CD4-positive, alpha-beta T cell treated with Interleukin-4 for 4 hours (primary cell): ENCODE results near the gene CSTF1.

Experiments
- DNase-seq: peaks from one replicate; pipeline ENCODE4 v3.0.0-alpha.2; 2020

CSTF1 gene

GRCh38 chr20:56392132-56392880 is at the start of gene CSTF1, which contains the start of gene AURKA:
Gene CSTF1, plus strand, starts transcription at chr20:56392645. Its CDS starts 2,908 bp downstream, at chr20:56395553.
Gene AURKA, minus strand, starts transcription at chr20:56392215. Its CDS starts 4,018 bp downstream, at chr20:56388197.
- peak; percentile 100 for DNase-seq

- DNase-seq, result no peak
These were observed 49.7 kb upstream of the CSTF1 start for GRCh38 chr20:56342783-56343182.

GRCh38 chr20:56343861-56344381 is 48.5 kb upstream of the CSTF1 start:
- no peak for DNase-seq

GRCh38 chr20:56345911-56346310 is 46.5 kb upstream of the CSTF1 start:
- no peak for DNase-seq

- DNase-seq, result no peak
These were observed 44.7 kb upstream of the CSTF1 start for GRCh38 chr20:56347628-56348304.

- DNase-seq, result no peak
These were observed 44.1 kb upstream of the CSTF1 start for GRCh38 chr20:56348305-56348693.

- DNase-seq, result no peak
These were observed 43.7 kb upstream of the CSTF1 start for GRCh38 chr20:56348746-56349145.

- DNase-seq, result no peak
These were observed 41.6 kb upstream of the CSTF1 start for GRCh38 chr20:56350842-56351241.

GRCh38 chr20:56352345-56353055 is 39.9 kb upstream of the CSTF1 start:
- DNase-seq, result no peak

GRCh38 chr20:56353356-56353755 is 39.1 kb upstream of the CSTF1 start:
- no peak for DNase-seq

GRCh38 chr20:56358070-56358469 is 34.4 kb upstream of the CSTF1 start:
- no peak for DNase-seq

GRCh38 chr20:56358600-56359211 is 33.7 kb upstream of the CSTF1 start, which contains the start of gene FAM210B:
Gene FAM210B, plus strand, starts transcription at chr20:56358974. Its CDS starts 32 bp downstream, at chr20:56359006.
- peak; percentile 81 for DNase-seq

- DNase-seq, result no peak
These were observed 33.0 kb upstream of the CSTF1 start for GRCh38 chr20:56359212-56360132.

GRCh38 chr20:56360133-56360907 is 32.1 kb upstream of the CSTF1 start:
- no peak for DNase-seq

- no peak for DNase-seq
These were observed 31.6 kb upstream of the CSTF1 start for GRCh38 chr20:56360908-56361205.

GRCh38 chr20:56361900-56362299 is 30.5 kb upstream of the CSTF1 start:
- DNase-seq, result no peak

- DNase-seq, result no peak
These were observed 29.5 kb upstream of the CSTF1 start for GRCh38 chr20:56362833-56363413.

GRCh38 chr20:56363491-56363890 is 29.0 kb upstream of the CSTF1 start:
- DNase-seq, result no peak

GRCh38 chr20:56368351-56369134 is 23.9 kb upstream of the CSTF1 start:
- DNase-seq, result no peak

- DNase-seq, result no peak
These were observed 23.3 kb upstream of the CSTF1 start for GRCh38 chr20:56369179-56369578.
